GM18861 (cell line): ENCODE measurements around the gene CYP27A1.

ENCODE experiments used
- ATAC-seq: cut with Tn5 transposase; IDR thresholded peaks from one replicate; pipeline ENCODE4 v1.9.1; 2021; ENCODE audit not compliant: unreplicated experiment

Gene CYP27A1

GRCh38 chr2:218781691-218782527 is at the start of gene CYP27A1:
CYP27A1 (plus strand) TSS chr2:218782147; CDS start chr2:218782183, 36 bp downstream.
- ATAC-seq: no peak

GRCh38 chr2:218732761-218733158 is 49.2 kb upstream of the CYP27A1 start:
- no peak for ATAC-seq

- no peak for ATAC-seq
Measured at GRCh38 chr2:218733171-218734021, 48.6 kb upstream of the CYP27A1 start.

- no peak for ATAC-seq
Measured at GRCh38 chr2:218734190-218734975, 47.6 kb upstream of the CYP27A1 start.

- no peak for ATAC-seq
Measured at GRCh38 chr2:218736531-218736930, 45.4 kb upstream of the CYP27A1 start.

- ATAC-seq: no peak
Measured at GRCh38 chr2:218743068-218743467, 38.9 kb upstream of the CYP27A1 start.

GRCh38 chr2:218744615-218745014 is 37.3 kb upstream of the CYP27A1 start:
- ATAC-seq: no peak

GRCh38 chr2:218745160-218745558 is 36.8 kb upstream of the CYP27A1 start:
- no peak for ATAC-seq

GRCh38 chr2:218745559-218746469 is 36.1 kb upstream of the CYP27A1 start:
- no peak for ATAC-seq

- ATAC-seq: no peak
Measured at GRCh38 chr2:218746470-218746795, 35.5 kb upstream of the CYP27A1 start.

- no peak for ATAC-seq
Measured at GRCh38 chr2:218746960-218747359, 35.0 kb upstream of the CYP27A1 start.

- no peak for ATAC-seq
Measured at GRCh38 chr2:218748741-218749441, 33.1 kb upstream of the CYP27A1 start.

- ATAC-seq: no peak
Measured at GRCh38 chr2:218754201-218754600, 27.7 kb upstream of the CYP27A1 start.

GRCh38 chr2:218754781-218755180 is 27.2 kb upstream of the CYP27A1 start:
- ATAC-seq: no peak

GRCh38 chr2:218755198-218755566 is 26.8 kb upstream of the CYP27A1 start:
- ATAC-seq: no peak

GRCh38 chr2:218755567-218756404 is 26.2 kb upstream of the CYP27A1 start:
- no peak for ATAC-seq

- no peak for ATAC-seq
Measured at GRCh38 chr2:218756599-218757377, 25.2 kb upstream of the CYP27A1 start.

- no peak for ATAC-seq
Measured at GRCh38 chr2:218761795-218762194, 20.2 kb upstream of the CYP27A1 start.
